HEK293 (cell line): ENCODE data around the gene CHRNA1.

Experiments
- CTCF ChIA-PET: fragments of 350-600 bp; formaldehyde crosslinking; extraction: SDS; loops from one replicate; lab custom pipeline; 2021; ENCODE audit warnings: antibody characterized with exemption; lab: Yijun Ruan, JAX
- POLR2A ChIA-PET: fragments of 300-600 bp; formaldehyde crosslinking; extraction: SDS; loops from one replicate; lab custom pipeline; 2020; ENCODE audit warnings: antibody characterized with exemption, inconsistent platforms; lab: Yijun Ruan, JAX
- H3K27ac ChIP-seq: fragments of 200-500 bp; sonication (Bioruptor generic); 2 replicates; pipeline ENCODE4 v1.5.1; 2014; ENCODE audit warnings: low read depth, low read length, control low read depth, inconsistent platforms; ENCODE audit errors: extremely low read depth
- H3K36me3 ChIP-seq, 2 experiments: fragments of 200-500 bp in 1 of 2; sonication (Bioruptor generic) in 1 of 2; 1 replicate in 1 of 2; 2 replicates in 1 of 2; pipeline ENCODE4 v1.5.1; 2014 to 2017; ENCODE audit warnings: inconsistent platforms in 2 of 2, low read length in 2 of 2; ENCODE audit not compliant: control insufficient read depth in 2 of 2, insufficient read depth in 1 of 2
- H3K4me1 ChIP-seq: fragments of 200-500 bp; sonication (Bioruptor generic); 2 replicates; pipeline ENCODE4 v1.5.1; 2014; ENCODE audit warnings: mild to moderate bottlenecking, low read length, inconsistent platforms; ENCODE audit not compliant: control insufficient read depth, insufficient read depth
- H3K4me3 ChIP-seq: 2 replicates; pipeline ENCODE4 v1.5.1; 2011; ENCODE audit warnings: low read depth, mild to moderate bottlenecking, control low read depth, low read length, moderate library complexity
- H3K9me3 ChIP-seq: fragments of 200-500 bp; sonication (Bioruptor generic); 2 replicates; pipeline ENCODE4 v1.5.1; 2014; ENCODE audit warnings: low read depth, low read length, inconsistent platforms; ENCODE audit not compliant: control insufficient read depth, insufficient read depth
- CTCF ChIP-seq: fragments of 450-650 bp; formaldehyde crosslinking; IDR thresholded peaks from 2 replicates; pipeline ENCODE4 v1.5.1; 2016; ENCODE audit warnings: missing biosample characterization, missing genetic modification characterization
- HIC1 ChIP-seq: fragments of 450-650 bp; formaldehyde crosslinking; IDR thresholded peaks from 2 replicates; pipeline ENCODE4 v1.5.1; 2016; ENCODE audit warnings: missing biosample characterization, missing genetic modification characterization
- HOXC10 ChIP-seq: sonication (generic); formaldehyde crosslinking; IDR thresholded peaks from 2 replicates; pipeline ENCODE4 v1.8.1; 2023; ENCODE audit warnings: mild to moderate bottlenecking, missing genetic modification reagents
- SCRT1 ChIP-seq: fragments of 450-650 bp; formaldehyde crosslinking; IDR thresholded peaks from 2 replicates; pipeline ENCODE4 v1.5.1; 2016; ENCODE audit warnings: missing biosample characterization, missing genetic modification characterization, borderline replicate concordance
- SCRT2 ChIP-seq: fragments of 450-650 bp; formaldehyde crosslinking; IDR thresholded peaks from 2 replicates; pipeline ENCODE4 v1.5.1; 2016; ENCODE audit warnings: missing biosample characterization, missing genetic modification characterization
- SP7 ChIP-seq: fragments of 450-650 bp; formaldehyde crosslinking; IDR thresholded peaks from 2 replicates; pipeline ENCODE4 v1.5.1; 2016; ENCODE audit warnings: missing biosample characterization, missing genetic modification characterization
- ZBTB49 ChIP-seq: fragments of 450-650 bp; formaldehyde crosslinking; IDR thresholded peaks from 2 replicates; pipeline ENCODE4 v1.5.1; 2016; ENCODE audit warnings: missing biosample characterization, missing genetic modification characterization, low read depth
- ZFP3 ChIP-seq: fragments of 450-650 bp; formaldehyde crosslinking; IDR thresholded peaks from 2 replicates; pipeline ENCODE4 v1.5.1; 2016; ENCODE audit warnings: low read depth, missing biosample characterization, missing genetic modification characterization
- ZFP41 ChIP-seq: fragments of 450-650 bp; formaldehyde crosslinking; IDR thresholded peaks from 2 replicates; pipeline ENCODE4 v1.5.1; 2016; ENCODE audit warnings: missing biosample characterization, missing genetic modification characterization, borderline replicate concordance
- ZNF133 ChIP-seq: fragments of 450-650 bp; formaldehyde crosslinking; IDR thresholded peaks from 2 replicates; pipeline ENCODE4 v1.5.1; 2016; ENCODE audit warnings: missing biosample characterization, missing genetic modification characterization
- ZNF223 ChIP-seq: fragments of 450-650 bp; formaldehyde crosslinking; IDR thresholded peaks from 2 replicates; pipeline ENCODE4 v1.5.1; 2016; ENCODE audit warnings: missing biosample characterization, missing genetic modification characterization
- ZNF24 ChIP-seq: fragments of 450-650 bp; formaldehyde crosslinking; IDR thresholded peaks from 2 replicates; pipeline ENCODE4 v1.5.1; 2016; ENCODE audit warnings: missing biosample characterization, missing genetic modification characterization
- ZNF302 ChIP-seq: fragments of 450-650 bp; formaldehyde crosslinking; IDR thresholded peaks from 2 replicates; pipeline ENCODE4 v1.5.1; 2016; ENCODE audit warnings: missing biosample characterization, missing genetic modification characterization, low read depth
- ZNF362 ChIP-seq: fragments of 450-650 bp; formaldehyde crosslinking; IDR thresholded peaks from 2 replicates; pipeline ENCODE4 v1.5.1; 2016; ENCODE audit warnings: missing biosample characterization, missing genetic modification characterization
- ZNF37A ChIP-seq: fragments of 450-650 bp; IDR thresholded peaks from 2 replicates; pipeline ENCODE4 v1.5.1; 2018; ENCODE audit warnings: missing biosample characterization, missing genetic modification characterization
- ZNF398 ChIP-seq: fragments of 450-650 bp; formaldehyde crosslinking; IDR thresholded peaks from 2 replicates; pipeline ENCODE4 v1.5.1; 2017; ENCODE audit warnings: missing biosample characterization, missing genetic modification characterization
- ZNF510 ChIP-seq: fragments of 450-650 bp; formaldehyde crosslinking; IDR thresholded peaks from 2 replicates; pipeline ENCODE4 v1.5.1; 2018; ENCODE audit warnings: mild to moderate bottlenecking, missing genetic modification characterization, missing biosample characterization; ENCODE audit not compliant: insufficient replicate concordance
- ZNF561 ChIP-seq: fragments of 450-650 bp; IDR thresholded peaks from 2 replicates; pipeline ENCODE4 v1.5.1; 2018; ENCODE audit warnings: missing biosample characterization, missing genetic modification characterization, borderline replicate concordance
- ZNF580 ChIP-seq: fragments of 450-650 bp; formaldehyde crosslinking; IDR thresholded peaks from 2 replicates; pipeline ENCODE4 v1.5.1; 2016; ENCODE audit warnings: missing biosample characterization, missing genetic modification characterization
- ZNF830 ChIP-seq: fragments of 450-650 bp; IDR thresholded peaks from 2 replicates; pipeline ENCODE4 v1.5.0; 2018; ENCODE audit warnings: missing biosample characterization, missing genetic modification characterization, low read depth, mild to moderate bottlenecking, moderate library complexity
- ZNF837 ChIP-seq: fragments of 450-650 bp; formaldehyde crosslinking; IDR thresholded peaks from 2 replicates; pipeline ENCODE4 v1.5.1; 2016; ENCODE audit warnings: missing biosample characterization, missing genetic modification characterization
- ZSCAN18 ChIP-seq: fragments of 450-650 bp; formaldehyde crosslinking; IDR thresholded peaks from 2 replicates; pipeline ENCODE4 v1.5.1; 2016; ENCODE audit warnings: missing biosample characterization, missing genetic modification characterization

Gene CHRNA1

GRCh38 chr2:174764280-174765255 lies at the start of gene CHRNA1:
Gene CHRNA1 (minus strand): TSS chr2:174764472. CDS start chr2:174764394, 78 bp downstream.
- no peaks in the 10 kb centered on the region for H3K9me3 ChIP-seq
- POLR2A ChIA-PET = no interaction called here
- TF ChIP-seq SCRT1 (tag by site-specific recombination) (peak; percentile 36; the same call in 1 of the 2 replicates), ZNF362 (tag by site-specific recombination) (no peak), HOXC10 (CRISPR knock-in tag) (no peak), ZNF133 (tag by site-specific recombination) (no peak), ZFP3 (tag by site-specific recombination) (no peak), ZNF398 (no peak), ZNF510 (tag by site-specific recombination) (no peak), ZFP41 (no peak), ZNF223 (tag by site-specific recombination) (no peak), SCRT2 (tag by site-specific recombination) (0 out of 2 replicates have a peak, but pooled peaks have one; percentile 22), ZNF561 (no peak), ZNF37A (tag by site-specific recombination) (no peak)

GRCh38 chr2:174812037-174812436 lies 47.8 kb upstream of the CHRNA1 start:
- Histone ChIP-seq H3K27ac (no peak overlapping the region), H3K4me1 (no peaks in the 10 kb centered on the region), H3K36me3 (peaks cover 0 to 23% of the 10 kb centered on the region in 2 experiments; a peak in 2 of 3 replicates), H3K9me3 (no peaks in the 10 kb centered on the region), H3K4me3 (no peak overlapping the region)
- ChIA-PET POLR2A (no interaction called here), CTCF (interaction anchor here (1.0 kb wide), 1 partner anchor 173 kb away, joined by 6 read pairs; no protein-coding TSS in a partner anchor)
- no peak for TF ChIP-seq ZNF837 (tag by site-specific recombination)
- TF ChIP-seq HOXC10 (CRISPR knock-in tag) = no peak
- TF ChIP-seq ZNF24 (tag by site-specific recombination) = no peak
- no peak for TF ChIP-seq ZNF830
- TF ChIP-seq ZSCAN18 = no peak
- TF ChIP-seq ZNF302 (tag by site-specific recombination) = no peak
- no peak for TF ChIP-seq ZNF37A (tag by site-specific recombination)
- no peak for TF ChIP-seq HIC1 (tag by site-specific recombination)
- no peak for TF ChIP-seq ZNF580 (tag by site-specific recombination)
- no peak for TF ChIP-seq ZBTB49
- TF ChIP-seq CTCF (tag by site-specific recombination) = no peak
- no peak for TF ChIP-seq SP7 (tag by site-specific recombination)

More at GRCh38 chr2:174764280-174765255, at the start of gene CHRNA1:
- Histone ChIP-seq H3K4me3 (no peak within 1 kb of the TSS), H3K4me1 (peaks cover 4% of the 10 kb centered on the region; the same call in 1 of the 2 replicates), H3K27ac (no peak within 1 kb of the TSS), H3K36me3 (no peaks in the 10 kb centered on the region)
- CTCF ChIA-PET = interaction anchor here (0.7 to 6.3 kb wide), 11 partner anchors 11 to 566 kb away, joined by 3 to 53 read pairs (median 6); no protein-coding TSS in a partner anchor
